WTC11 (cell line): Measurements from ENCODE around the gene BCAS3.

Experiments
- CTCF ChIP-seq: fragments of 200-600 bp; IDR thresholded peaks from 2 replicates; pipeline ENCODE4 v1.8.0; 2022; ENCODE audit warnings: antibody characterized with exemption
- NR1H2 ChIP-seq: sonication (generic); formaldehyde crosslinking; IDR thresholded peaks from 2 replicates; pipeline ENCODE4 v1.9.0; 2021; ENCODE audit warnings: mild to moderate bottlenecking, moderate library complexity, missing genetic modification reagents

- TF ChIP-seq CTCF, result no peak
- TF ChIP-seq NR1H2, result no peak
Observed at GRCh38 chr17:61390479-61390791, 712.8 kb downstream of the BCAS3 start.
